HG03342 (cell line): ENCODE measurements around the gene C6orf120.
A peak's percentile ranks its signal among the peaks of the same experiment; 100 is the strongest.

Experiments used
- ATAC-seq: cut with Tn5 transposase; IDR thresholded peaks from one replicate; pipeline ENCODE4 v1.9.1; 2021; ENCODE audit warnings: mild to moderate bottlenecking, moderate library complexity; ENCODE audit not compliant: unreplicated experiment

C6orf120 gene

GRCh38 chr6:169701954-169702839 lies at the start of gene C6orf120, which contains the start of gene WDR27:
Gene C6orf120, plus strand, starts transcription at chr6:169702126. Its CDS starts 334 bp downstream, at chr6:169702460.
Gene WDR27, minus strand, starts transcription at chr6:169702029. Its CDS starts 13,024 bp downstream, at chr6:169689005.
- peak; percentile 95 for ATAC-seq

- no peak for ATAC-seq
Observed at GRCh38 chr6:169652896-169653295, 49.0 kb upstream of the C6orf120 start.

- ATAC-seq, result no peak
Observed at GRCh38 chr6:169653691-169654090, 48.2 kb upstream of the C6orf120 start.

GRCh38 chr6:169654598-169655391 lies 47.1 kb upstream of the C6orf120 start:
- ATAC-seq, result peak; percentile 94

GRCh38 chr6:169656546-169657283 lies 45.2 kb upstream of the C6orf120 start:
- no peak for ATAC-seq

GRCh38 chr6:169657284-169657610 lies 44.7 kb upstream of the C6orf120 start:
- ATAC-seq, result no peak

GRCh38 chr6:169659820-169660610 lies 41.9 kb upstream of the C6orf120 start:
- no peak for ATAC-seq

- no peak for ATAC-seq
Observed at GRCh38 chr6:169660751-169661390, 41.1 kb upstream of the C6orf120 start.

GRCh38 chr6:169661391-169661756 lies 40.6 kb upstream of the C6orf120 start:
- no peak for ATAC-seq

- no peak for ATAC-seq
Observed at GRCh38 chr6:169663468-169663867, 38.5 kb upstream of the C6orf120 start.

- ATAC-seq, result no peak
Observed at GRCh38 chr6:169664227-169664626, 37.7 kb upstream of the C6orf120 start.

GRCh38 chr6:169665289-169665688 lies 36.6 kb upstream of the C6orf120 start:
- no peak for ATAC-seq

GRCh38 chr6:169666441-169666840 lies 35.5 kb upstream of the C6orf120 start:
- ATAC-seq, result no peak

GRCh38 chr6:169667716-169668115 lies 34.2 kb upstream of the C6orf120 start:
- ATAC-seq, result no peak

- no peak for ATAC-seq
Observed at GRCh38 chr6:169668203-169668847, 33.6 kb upstream of the C6orf120 start.

GRCh38 chr6:169669147-169669546 lies 32.8 kb upstream of the C6orf120 start:
- no peak for ATAC-seq

GRCh38 chr6:169669889-169670288 lies 32.0 kb upstream of the C6orf120 start:
- no peak for ATAC-seq

- ATAC-seq, result no peak
Observed at GRCh38 chr6:169671563-169671962, 30.4 kb upstream of the C6orf120 start.

- no peak for ATAC-seq
Observed at GRCh38 chr6:169675011-169675410, 26.9 kb upstream of the C6orf120 start.
